ENCODE data around the gene RAB28.

The RAB28 gene

GRCh38 chr4:13484122-13484748 lies at the start of gene RAB28:
TSS of gene RAB28 (minus strand) at chr4:13484340.
- Histone ChIP-seq H3K4me3 (ENCODE audit: low read depth, low read length) (peak within 1 kb of the TSS; percentile 92), H3K9ac (ENCODE audit: low read depth, low read length) (peak within 1 kb of the TSS; percentile 98), H3K4me1 (ENCODE audit: control insufficient read depth, insufficient read depth, low read length) (peaks cover 4% of the 10 kb centered on the region), H3K36me3 (ENCODE audit: control insufficient read depth, insufficient read depth, low read length) (no peaks in the 10 kb centered on the region), H3K9me3 (ENCODE audit: control insufficient read depth, insufficient read depth, low read length) (no peaks in the 10 kb centered on the region), H3K27me3 (ENCODE audit: control insufficient read depth, insufficient read depth, low read length) (no peaks in the 10 kb centered on the region)

- no peaks in the 10 kb centered on the region for H3K36me3 ChIP-seq (ENCODE audit: control insufficient read depth, insufficient read depth, low read length)
- H3K9me3 ChIP-seq (ENCODE audit: control insufficient read depth, insufficient read depth, low read length) = no peaks in the 10 kb centered on the region
- H3K9ac ChIP-seq (ENCODE audit: low read depth, low read length) = no peak overlapping the region
- H3K4me3 ChIP-seq (ENCODE audit: low read depth, low read length) = peak overlapping the region; percentile 22
- peaks cover 3% of the 10 kb centered on the region for H3K4me1 ChIP-seq (ENCODE audit: control insufficient read depth, insufficient read depth, low read length)
- peaks cover 100% of the 10 kb centered on the region for H3K27me3 ChIP-seq (ENCODE audit: control insufficient read depth, insufficient read depth, low read length)
Observed at GRCh38 chr4:13531625-13531998, 47.5 kb upstream of the RAB28 start.

GRCh38 chr4:13530823-13531624 lies 46.9 kb upstream of the RAB28 start:
- H3K27me3 ChIP-seq (ENCODE audit: control insufficient read depth, insufficient read depth, low read length) = peaks cover 100% of the 10 kb centered on the region

GRCh38 chr4:13529128-13529919 lies 45.2 kb upstream of the RAB28 start:
- Histone ChIP-seq H3K9me3 (ENCODE audit: control insufficient read depth, insufficient read depth, low read length) (peaks cover 4% of the 10 kb centered on the region), H3K4me3 (ENCODE audit: low read depth, low read length) (peak overlapping the region; percentile 34), H3K9ac (ENCODE audit: low read depth, low read length) (no peak overlapping the region), H3K36me3 (ENCODE audit: control insufficient read depth, insufficient read depth, low read length) (no peaks in the 10 kb centered on the region), H3K27me3 (ENCODE audit: control insufficient read depth, insufficient read depth, low read length) (peaks cover 100% of the 10 kb centered on the region), H3K4me1 (ENCODE audit: control insufficient read depth, insufficient read depth, low read length) (peaks cover 11% of the 10 kb centered on the region)

More at GRCh38 chr4:13530823-13531624, 46.9 kb upstream of the RAB28 start:
- H3K9ac ChIP-seq (ENCODE audit: low read depth, low read length) = no peak overlapping the region
- peak overlapping the region; percentile 24 for H3K4me3 ChIP-seq (ENCODE audit: low read depth, low read length)
- H3K9me3 ChIP-seq (ENCODE audit: control insufficient read depth, insufficient read depth, low read length) = no peaks in the 10 kb centered on the region
- H3K36me3 ChIP-seq (ENCODE audit: control insufficient read depth, insufficient read depth, low read length) = no peaks in the 10 kb centered on the region
- H3K4me1 ChIP-seq (ENCODE audit: control insufficient read depth, insufficient read depth, low read length) = peaks cover 5% of the 10 kb centered on the region

GRCh38 chr4:13528821-13529127 lies 44.6 kb upstream of the RAB28 start:
- Histone ChIP-seq H3K9ac (ENCODE audit: low read depth, low read length) (no peak overlapping the region), H3K36me3 (ENCODE audit: control insufficient read depth, insufficient read depth, low read length) (no peaks in the 10 kb centered on the region), H3K4me3 (ENCODE audit: low read depth, low read length) (no peak overlapping the region), H3K4me1 (ENCODE audit: control insufficient read depth, insufficient read depth, low read length) (peaks cover 11% of the 10 kb centered on the region), H3K27me3 (ENCODE audit: control insufficient read depth, insufficient read depth, low read length) (peaks cover 100% of the 10 kb centered on the region), H3K9me3 (ENCODE audit: control insufficient read depth, insufficient read depth, low read length) (peaks cover 4% of the 10 kb centered on the region)

GRCh38 chr4:13527981-13528820 lies 44.1 kb upstream of the RAB28 start:
- H3K27me3 ChIP-seq (ENCODE audit: control insufficient read depth, insufficient read depth, low read length) = peaks cover 99% of the 10 kb centered on the region
- H3K36me3 ChIP-seq (ENCODE audit: control insufficient read depth, insufficient read depth, low read length) = no peaks in the 10 kb centered on the region
- H3K9me3 ChIP-seq (ENCODE audit: control insufficient read depth, insufficient read depth, low read length) = peaks cover 4% of the 10 kb centered on the region
- H3K4me3 ChIP-seq (ENCODE audit: low read depth, low read length) = peak overlapping the region; percentile 27
- H3K9ac ChIP-seq (ENCODE audit: low read depth, low read length) = no peak overlapping the region
- peaks cover 11% of the 10 kb centered on the region for H3K4me1 ChIP-seq (ENCODE audit: control insufficient read depth, insufficient read depth, low read length)

GRCh38 chr4:13527192-13527980 lies 43.2 kb upstream of the RAB28 start:
- H3K9me3 ChIP-seq (ENCODE audit: control insufficient read depth, insufficient read depth, low read length) = peaks cover 4% of the 10 kb centered on the region

GRCh38 chr4:13526658-13527057 lies 42.5 kb upstream of the RAB28 start:
- H3K4me1 ChIP-seq (ENCODE audit: control insufficient read depth, insufficient read depth, low read length) = peaks cover 11% of the 10 kb centered on the region
- no peaks in the 10 kb centered on the region for H3K36me3 ChIP-seq (ENCODE audit: control insufficient read depth, insufficient read depth, low read length)
- H3K27me3 ChIP-seq (ENCODE audit: control insufficient read depth, insufficient read depth, low read length) = peaks cover 99% of the 10 kb centered on the region
- no peak overlapping the region for H3K9ac ChIP-seq (ENCODE audit: low read depth, low read length)
- peaks cover 4% of the 10 kb centered on the region for H3K9me3 ChIP-seq (ENCODE audit: control insufficient read depth, insufficient read depth, low read length)
- H3K4me3 ChIP-seq (ENCODE audit: low read depth, low read length) = peak overlapping the region; percentile 16

More at GRCh38 chr4:13527192-13527980, 43.2 kb upstream of the RAB28 start:
- Histone ChIP-seq H3K4me3 (ENCODE audit: low read depth, low read length) (peak overlapping the region; percentile 27), H3K9ac (ENCODE audit: low read depth, low read length) (no peak overlapping the region), H3K27me3 (ENCODE audit: control insufficient read depth, insufficient read depth, low read length) (peaks cover 99% of the 10 kb centered on the region), H3K4me1 (ENCODE audit: control insufficient read depth, insufficient read depth, low read length) (peaks cover 11% of the 10 kb centered on the region), H3K36me3 (ENCODE audit: control insufficient read depth, insufficient read depth, low read length) (no peaks in the 10 kb centered on the region)

- no peaks in the 10 kb centered on the region for H3K36me3 ChIP-seq (ENCODE audit: control insufficient read depth, insufficient read depth, low read length)
- peaks cover 99% of the 10 kb centered on the region for H3K27me3 ChIP-seq (ENCODE audit: control insufficient read depth, insufficient read depth, low read length)
- peaks cover 8% of the 10 kb centered on the region for H3K4me1 ChIP-seq (ENCODE audit: control insufficient read depth, insufficient read depth, low read length)
- H3K9ac ChIP-seq (ENCODE audit: low read depth, low read length) = no peak overlapping the region
- peak overlapping the region; percentile 16 for H3K4me3 ChIP-seq (ENCODE audit: low read depth, low read length)
- peaks cover 4% of the 10 kb centered on the region for H3K9me3 ChIP-seq (ENCODE audit: control insufficient read depth, insufficient read depth, low read length)
Observed at GRCh38 chr4:13525606-13526281, 41.6 kb upstream of the RAB28 start.

- Histone ChIP-seq H3K9ac (ENCODE audit: low read depth, low read length) (no peak overlapping the region), H3K4me1 (ENCODE audit: control insufficient read depth, insufficient read depth, low read length) (peaks cover 8% of the 10 kb centered on the region), H3K4me3 (ENCODE audit: low read depth, low read length) (peak overlapping the region; percentile 5), H3K36me3 (ENCODE audit: control insufficient read depth, insufficient read depth, low read length) (no peaks in the 10 kb centered on the region), H3K9me3 (ENCODE audit: control insufficient read depth, insufficient read depth, low read length) (peaks cover 4% of the 10 kb centered on the region), H3K27me3 (ENCODE audit: control insufficient read depth, insufficient read depth, low read length) (peaks cover 99% of the 10 kb centered on the region)
Observed at GRCh38 chr4:13524504-13525243, 40.5 kb upstream of the RAB28 start.
